Mucosa of gallbladder (tissue), 1 donor: ENCODE data around the gene KCTD21. TPM values are rescaled to one million over a fixed set of nuclear protein-coding genes. Genes with fewer than 3 reads are reported as not detected.
"Not testable (repeated sequence)": the region's sequence is repeated elsewhere in the genome, so short reads cannot be mapped to it uniquely, and the experiment has no call there.

Source experiments
- DNase-seq: peaks from one replicate; pipeline ENCODE4 v3.0.0-alpha.2; 2020; ENCODE audit warnings: low spot score
- total RNA-seq: library from RNA; stranded (reverse); gene quantifications from one replicate; pipeline ENCODE4 v1.2.1, GENCODE V29; 2021
- donor health status: DM: no; HTN: no; CAD: no.

Gene KCTD21
- total RNA-seq, 1 donor from 2014 or later, result 16.4 TPM

DNA sequence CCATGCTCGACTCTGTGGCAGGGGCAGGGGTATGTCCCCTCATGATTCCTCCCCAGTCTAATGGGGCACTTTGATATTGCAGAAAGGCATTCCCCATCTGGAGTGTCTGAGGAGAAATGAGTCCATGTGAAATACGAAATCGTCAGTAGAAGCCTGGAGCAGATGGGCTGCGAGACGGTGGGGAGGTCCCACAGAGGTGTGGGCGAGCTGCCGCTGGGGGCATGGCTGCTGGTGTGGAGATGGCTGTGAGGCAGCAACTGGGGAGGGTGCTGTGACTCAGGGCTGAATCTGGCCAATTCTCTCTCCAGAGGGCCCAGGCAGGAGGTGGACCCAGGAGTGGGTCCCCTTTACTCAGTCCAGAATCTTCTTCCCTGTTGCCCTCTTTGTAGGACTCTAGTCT is 11.2 kb downstream of the KCTD21 start:
- DNase-seq, result no peak

DNA sequence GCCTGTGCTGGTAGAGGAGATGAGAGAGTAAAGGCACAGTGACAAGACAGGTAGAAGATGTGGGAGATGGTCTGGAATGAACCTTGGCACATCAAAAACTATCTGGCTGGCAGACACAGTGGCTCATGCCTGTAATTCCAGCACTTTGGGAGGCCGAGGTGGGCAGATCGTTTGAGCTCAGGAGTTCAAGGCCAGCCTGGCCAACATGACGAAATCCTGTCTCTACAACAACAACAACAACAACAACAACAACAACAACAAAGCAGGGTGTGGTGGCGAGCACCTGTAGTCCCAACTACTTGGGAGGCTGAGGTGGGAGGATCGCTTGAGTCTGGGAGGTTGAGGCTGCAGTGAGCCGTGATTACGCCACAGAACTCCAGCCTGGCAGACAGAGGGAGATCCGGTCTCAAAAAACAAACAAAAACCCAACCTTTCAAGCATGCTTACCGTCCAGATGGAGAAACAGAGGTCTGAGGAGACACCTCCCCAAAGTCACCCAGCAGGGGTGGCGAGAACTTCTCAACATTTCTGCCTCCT is 11.8 kb downstream of the KCTD21 start:
- no peak for DNase-seq

DNA sequence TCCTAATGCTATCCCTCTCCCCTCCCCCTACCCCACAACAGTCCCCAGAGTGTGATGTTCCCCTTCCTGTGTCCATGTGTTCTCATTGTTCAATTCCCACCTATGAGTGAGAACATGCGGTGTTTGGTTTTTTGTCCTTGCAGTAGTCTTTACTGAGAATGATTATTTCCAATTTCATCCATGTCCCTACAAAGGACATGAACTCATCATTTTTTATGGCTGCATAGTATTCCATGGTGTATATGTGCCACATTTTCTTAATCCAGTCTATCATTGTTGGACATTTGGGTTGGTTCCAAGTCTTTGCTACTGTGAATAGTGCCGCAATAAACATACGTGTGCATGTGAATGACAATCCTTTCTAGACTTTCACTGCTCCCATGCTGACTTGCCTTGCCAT is 12.6 kb downstream of the KCTD21 start:
- not testable (repeated sequence) for DNase-seq

DNA sequence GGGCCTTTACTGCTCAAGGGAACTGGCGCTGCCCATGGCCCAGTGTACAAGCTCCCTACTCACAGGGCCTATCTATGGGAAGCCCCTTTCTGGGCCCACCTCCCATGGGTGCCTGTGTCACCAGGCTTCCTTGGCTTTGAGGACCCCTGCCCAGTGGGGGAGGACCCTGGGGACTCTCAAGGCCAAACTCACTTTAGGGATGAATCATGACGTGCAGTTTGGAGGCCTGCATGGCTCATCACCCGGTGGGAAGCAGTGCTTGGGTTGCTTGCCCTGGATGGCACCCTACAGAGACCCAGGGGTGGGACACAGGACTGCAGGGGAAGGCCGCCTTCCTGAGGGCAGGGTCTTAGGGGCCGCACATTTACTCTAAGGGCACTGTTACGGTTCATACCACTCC is 16.5 kb downstream of the KCTD21 start:
- DNase-seq, result no peak

DNA sequence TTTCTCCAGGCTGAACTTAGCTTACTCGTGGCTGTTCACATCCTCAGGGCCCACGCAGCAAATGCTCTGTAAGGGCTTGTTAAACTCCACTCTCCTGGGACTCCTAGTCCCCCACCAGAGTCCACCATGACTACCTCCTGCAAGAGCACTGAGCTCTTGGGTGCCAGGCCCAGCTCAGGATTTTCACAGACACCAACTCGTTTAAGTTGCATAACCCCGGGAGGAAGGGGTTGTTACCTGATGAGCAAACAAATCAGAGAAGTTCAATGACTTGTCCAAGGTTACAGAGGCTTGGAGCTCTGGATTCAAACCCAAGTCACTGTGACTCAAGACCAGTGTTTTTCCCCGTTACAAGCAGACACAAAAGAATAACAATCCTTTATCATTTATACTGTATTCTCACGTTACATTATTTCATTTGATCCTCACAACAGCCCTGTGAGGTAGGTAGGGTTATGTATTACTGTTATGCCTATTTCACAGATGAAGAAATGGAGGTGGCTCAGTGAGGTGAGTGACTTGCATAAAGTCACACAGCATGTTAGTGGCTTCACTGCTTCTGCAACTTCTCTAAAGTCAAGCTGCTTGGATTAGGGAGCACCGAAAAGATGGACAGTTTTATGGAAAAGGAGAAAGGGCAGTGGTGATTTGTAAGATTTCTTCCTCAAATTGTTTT is 17.4 kb downstream of the KCTD21 start:
- no peak for DNase-seq

DNA sequence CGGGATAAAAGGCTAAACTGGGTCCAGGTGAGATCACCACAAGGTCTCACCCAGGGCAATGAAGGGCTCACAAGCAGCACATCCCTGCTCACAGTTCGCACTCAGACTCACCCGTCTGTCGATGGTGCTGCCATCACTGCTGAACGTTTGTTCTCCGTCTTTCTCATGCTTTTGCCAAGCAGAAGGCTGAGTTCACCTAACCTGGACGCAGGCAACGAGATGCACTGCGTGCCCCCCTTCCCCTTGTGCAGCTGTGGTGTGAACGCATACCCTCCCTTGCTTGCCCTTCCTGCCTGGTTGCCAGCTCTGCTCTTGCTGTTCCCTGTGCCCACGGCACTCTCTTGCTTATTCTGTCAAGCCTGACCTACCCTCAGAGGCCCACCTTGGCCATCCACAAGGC is 18.0 kb downstream of the KCTD21 start:
- no peak for DNase-seq

DNA sequence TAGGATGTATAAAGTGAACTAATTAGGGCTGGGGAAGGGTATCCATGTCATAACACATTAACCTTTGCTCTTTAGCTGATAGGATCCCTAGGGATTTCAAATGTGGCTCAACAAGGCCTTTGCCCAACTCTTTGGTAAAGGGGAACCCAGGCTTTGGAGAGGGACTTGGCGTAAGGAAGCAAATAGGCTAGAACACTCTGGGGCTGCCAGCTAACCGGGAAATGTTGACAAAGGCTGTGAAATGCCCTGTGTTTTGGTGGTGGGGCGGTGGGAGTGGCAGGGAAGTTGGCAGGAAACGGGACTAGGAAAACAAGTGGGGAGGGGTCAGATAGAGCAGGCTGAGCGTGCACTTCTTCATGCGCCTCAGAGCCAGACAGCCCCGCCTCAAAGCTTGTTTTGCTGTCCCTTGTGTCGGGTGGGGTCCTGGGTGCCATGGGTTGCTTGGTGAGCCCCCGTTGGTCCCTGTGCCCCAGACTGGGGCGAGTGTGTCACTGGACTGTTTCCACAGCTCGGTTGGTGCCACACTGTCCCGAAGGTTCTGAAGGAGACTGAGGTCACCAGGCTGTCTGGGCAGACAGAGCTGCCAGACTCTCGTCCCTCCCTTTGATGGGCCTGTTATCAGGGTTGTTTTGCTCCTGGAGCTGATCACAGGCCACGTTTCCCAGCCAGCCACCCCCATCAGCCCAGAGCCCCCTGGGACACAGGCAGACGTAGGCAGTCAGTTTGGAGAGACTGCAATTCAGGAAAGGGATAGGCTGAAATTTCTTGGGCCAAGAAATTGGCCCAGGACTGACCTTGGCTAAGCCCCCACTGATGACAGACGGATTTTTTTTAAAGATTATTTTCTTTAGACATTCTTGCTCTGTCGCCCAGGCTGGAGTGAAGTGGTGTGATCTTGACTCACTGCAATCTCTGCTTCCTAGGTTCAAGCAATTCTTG is 19.6 kb downstream of the KCTD21 start:
- peak; percentile 58 for DNase-seq

DNA sequence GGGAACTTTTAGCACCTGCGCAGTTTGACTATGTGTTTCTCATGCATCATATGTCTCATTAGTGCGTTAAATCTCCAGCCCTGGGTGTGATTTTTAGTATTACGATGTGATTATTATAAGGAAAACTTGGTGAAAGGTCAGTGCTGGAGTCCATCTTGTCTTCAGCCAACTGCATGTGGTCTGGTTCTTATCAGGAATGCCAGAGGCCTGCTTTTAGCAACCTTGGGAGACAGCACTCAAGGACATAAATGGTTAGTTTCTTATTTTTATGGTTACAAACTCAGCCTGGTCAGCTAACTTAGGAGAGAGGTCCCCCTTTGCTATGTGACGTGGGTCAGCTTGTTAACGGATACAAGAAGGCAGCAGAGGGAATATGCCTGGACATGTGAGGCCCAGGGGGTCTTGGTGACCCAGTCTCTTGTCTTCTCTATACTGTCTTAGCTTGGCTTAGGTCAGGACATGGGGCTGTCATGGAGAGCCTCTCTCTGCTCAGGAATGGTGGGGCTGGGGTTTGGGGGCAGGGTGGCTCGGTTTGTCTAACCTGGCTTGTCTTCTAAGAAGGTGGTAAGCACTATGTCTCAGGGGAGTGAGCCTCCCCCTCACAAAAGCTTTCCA is 21.5 kb downstream of the KCTD21 start:
- no peak for DNase-seq

DNA sequence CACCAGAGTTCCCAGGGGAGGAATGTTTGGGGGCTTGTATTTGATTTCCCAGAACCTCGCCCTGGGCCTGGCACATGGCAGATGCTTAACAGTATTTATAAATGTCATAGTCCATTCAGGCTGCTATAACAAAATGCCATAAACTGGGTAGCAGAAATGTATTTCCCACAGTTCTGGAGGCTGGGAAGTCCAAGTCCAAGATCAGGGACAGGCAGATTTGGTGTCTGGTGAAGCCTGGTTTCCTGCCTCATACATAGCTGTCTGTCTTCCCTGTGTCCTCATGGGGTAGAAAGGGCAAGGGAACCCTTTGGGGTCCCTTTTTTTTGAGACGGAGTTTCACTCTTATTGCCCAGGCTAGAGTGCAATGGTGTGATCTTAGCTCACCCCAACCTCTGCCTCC is 24.0 kb downstream of the KCTD21 start:
- no peak for DNase-seq

DNA sequence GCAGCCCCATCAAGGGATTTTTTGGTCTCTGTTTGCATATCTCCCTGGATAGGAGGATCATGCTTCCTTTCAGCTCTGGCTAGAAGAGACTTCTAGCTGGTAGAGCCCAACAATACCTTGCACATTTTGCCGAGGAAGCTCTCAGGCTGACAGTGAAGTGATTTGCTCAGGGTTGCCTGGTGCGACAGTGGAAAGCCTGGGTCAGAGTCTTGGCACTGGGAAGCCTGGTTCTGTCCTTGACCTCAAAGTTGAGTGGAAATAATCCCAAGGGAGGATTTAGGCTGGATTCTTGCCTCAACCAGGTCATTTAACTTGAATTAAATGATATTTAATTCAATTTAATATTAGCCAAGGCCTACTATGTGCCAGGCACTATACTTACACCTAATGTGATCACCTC is 24.6 kb downstream of the KCTD21 start:
- no peak for DNase-seq

DNA sequence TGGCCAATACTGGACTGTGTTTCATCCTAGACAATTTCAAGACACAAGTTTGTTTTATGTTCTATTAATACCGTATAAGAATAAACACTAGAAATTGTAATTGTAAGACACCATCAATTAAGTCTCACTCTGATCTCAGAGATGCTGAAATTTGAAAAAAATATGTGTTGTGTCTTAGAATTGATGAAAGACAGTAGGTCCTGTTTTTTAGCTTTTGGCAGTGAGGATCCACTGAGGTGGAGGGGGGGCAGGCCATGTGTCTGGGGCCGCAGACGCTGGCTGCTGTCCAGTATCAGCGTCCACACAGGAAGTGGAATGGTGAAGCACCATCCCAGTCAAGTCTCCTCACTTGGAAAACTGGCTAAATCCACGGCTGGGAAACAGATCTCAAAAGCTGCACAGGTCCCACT is 26.5 kb downstream of the KCTD21 start:
- peak; percentile 60 for DNase-seq

DNA sequence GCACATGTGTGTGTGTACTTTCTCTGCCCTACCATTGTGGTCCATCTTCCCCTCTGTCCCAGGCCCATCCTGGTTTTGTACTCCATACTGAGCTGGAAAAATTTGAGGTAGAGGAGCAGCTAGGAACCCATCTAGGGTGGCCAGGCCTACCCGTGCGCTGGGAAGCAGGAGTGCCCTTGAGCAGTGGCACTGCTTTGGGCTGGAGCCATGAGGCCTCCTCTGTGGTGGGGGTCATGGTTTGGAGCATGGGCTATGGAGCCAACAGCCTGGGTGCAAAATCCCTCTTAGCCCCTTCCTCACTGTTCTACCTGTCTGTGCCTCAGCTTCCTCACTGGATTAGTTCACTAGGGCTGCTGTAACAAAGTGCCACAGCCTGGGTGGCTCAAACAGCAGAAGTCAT is 27.1 kb downstream of the KCTD21 start:
- DNase-seq, result no peak

DNA sequence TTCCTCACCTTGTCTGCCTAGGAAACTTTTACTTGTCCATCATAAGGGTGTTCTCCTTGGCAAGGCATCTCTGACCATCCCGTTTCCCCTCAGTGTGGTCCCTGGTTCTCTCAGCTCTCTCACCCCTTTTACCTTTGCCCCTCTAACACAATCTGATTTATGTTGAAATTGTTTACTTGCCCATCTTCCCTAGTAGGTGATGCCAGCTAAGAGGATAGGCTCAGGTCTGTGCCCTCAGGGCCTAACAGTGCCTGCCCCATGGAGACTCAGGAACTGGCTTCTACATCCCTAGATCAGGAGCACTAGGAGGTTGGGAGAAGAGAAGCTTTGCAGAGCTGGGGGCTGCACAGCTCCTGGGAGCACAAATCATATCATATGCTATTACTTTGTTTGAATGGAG is 27.9 kb downstream of the KCTD21 start:
- no peak for DNase-seq

DNA sequence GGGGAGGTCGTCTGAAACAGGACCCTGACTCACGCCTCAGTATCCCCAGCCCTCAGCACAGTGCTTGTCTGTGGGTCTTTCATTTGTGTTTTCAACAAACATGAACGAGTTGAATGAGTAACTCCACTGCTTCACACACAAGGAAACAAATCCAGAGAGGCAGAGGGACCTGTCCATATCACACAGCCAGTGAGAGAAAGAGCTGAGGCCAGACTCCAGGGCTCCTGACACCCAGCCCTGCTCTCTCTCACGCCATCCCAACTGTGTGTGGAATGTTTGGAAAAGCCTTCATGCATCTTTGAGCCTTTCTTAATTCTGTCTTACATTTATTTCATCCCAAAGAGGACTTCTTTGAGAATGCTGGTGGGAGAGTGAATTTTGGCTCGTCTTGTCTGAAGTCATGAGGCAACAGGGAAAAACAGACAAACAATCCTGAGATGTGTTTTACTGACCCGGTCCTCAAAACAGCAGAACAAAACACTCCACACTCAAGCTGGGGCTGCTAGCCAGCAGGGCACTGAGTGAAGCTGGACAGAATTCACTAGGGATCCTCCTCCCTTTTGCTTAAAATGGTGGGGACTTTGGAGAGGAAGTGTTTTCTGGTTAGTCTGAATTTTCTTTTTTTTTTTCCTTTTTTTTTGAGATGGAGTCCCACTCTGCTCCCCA is 29.3 kb downstream of the KCTD21 start:
- DNase-seq, result no peak

DNA sequence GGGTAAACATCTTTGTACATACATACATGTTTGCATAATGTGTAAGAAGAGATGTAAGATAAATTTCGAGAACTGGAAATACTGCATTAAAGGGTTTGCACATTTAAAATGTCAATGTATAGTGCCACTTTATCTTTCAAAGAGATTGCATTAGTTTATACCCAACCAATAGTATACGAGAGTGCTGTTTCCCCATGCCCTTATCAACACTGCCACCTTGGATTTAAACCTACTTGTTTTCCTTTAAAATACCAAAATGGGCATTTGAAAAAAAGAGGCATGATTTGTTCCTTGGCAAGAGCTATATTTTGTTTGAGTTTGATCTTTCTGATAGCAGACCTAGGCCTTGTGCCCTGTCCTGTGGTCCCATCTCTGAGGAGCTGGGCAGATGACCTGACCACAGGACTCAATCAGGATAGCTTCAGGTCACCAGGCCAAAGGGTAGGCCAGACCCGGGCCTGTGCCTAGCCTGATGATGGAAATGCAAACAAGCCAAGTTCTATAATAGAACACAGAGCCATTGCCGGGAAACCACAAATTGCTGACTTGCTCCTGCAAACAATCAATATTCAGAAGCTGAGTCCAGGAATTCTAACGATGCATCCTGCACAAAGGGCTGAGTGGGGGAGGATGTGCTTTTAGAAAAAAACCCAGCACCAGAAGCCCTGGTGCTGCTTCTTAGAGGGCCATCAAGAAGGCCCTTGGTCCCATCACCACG is 32.1 kb downstream of the KCTD21 start:
- peak; percentile 30 for DNase-seq

DNA sequence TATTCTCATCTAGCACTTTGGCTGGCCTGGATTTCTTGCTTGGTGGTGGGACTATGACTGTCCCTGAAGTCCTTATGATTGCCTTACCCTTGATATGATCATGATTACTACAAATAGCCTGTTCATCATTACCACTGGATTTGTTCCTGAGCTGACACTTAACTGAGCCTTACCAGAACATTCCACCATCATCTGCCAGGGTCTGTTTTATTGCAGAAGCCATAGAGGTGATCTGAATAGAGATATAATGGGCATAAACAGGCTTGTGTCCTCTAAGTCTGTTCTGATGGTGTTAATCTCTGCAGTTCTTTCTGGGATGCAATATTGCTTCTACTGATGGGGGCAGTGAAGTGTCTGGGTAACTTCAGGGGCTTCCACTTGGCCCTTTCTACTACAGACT is 36.6 kb downstream of the KCTD21 start:
- no peak for DNase-seq

DNA sequence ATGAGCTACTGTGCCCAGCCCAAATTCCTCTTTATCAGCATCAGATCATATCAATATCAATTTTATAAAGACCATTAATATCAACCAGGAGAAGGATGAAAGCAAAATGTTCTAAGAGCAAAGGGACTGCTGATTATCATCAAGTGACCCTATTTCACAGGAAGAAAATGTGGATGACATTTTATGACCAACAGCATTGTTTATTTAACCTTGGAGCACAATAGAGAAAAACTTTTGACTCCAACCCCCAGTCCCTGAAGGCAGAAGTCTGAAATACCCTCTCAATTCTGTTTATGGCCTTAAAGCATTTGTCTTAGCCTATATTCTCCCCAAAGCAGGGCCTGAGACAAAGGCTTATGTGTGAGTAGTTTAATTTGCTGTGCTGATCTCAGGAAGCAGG is 37.7 kb downstream of the KCTD21 start:
- no peak for DNase-seq

DNA sequence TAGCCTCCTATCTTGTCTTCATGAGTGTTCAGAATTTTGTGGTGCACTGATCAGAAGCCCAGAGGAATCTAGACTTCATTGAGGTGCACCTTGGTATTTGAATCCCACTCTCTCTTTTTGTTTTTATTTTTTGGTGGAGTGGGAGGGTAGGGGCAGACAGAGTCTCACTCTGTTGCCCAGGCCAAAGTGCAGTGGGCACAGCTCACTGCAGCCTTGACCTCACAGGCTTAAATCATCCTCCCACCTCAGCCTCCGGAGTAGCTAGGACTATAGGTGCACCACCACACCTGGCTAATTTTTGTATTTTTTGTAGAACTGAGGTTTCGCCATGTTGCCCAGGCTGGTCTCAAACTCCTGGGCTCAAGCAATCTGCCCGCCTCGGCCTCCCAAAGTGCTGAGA is 38.1 kb downstream of the KCTD21 start:
- no peak for DNase-seq

DNA sequence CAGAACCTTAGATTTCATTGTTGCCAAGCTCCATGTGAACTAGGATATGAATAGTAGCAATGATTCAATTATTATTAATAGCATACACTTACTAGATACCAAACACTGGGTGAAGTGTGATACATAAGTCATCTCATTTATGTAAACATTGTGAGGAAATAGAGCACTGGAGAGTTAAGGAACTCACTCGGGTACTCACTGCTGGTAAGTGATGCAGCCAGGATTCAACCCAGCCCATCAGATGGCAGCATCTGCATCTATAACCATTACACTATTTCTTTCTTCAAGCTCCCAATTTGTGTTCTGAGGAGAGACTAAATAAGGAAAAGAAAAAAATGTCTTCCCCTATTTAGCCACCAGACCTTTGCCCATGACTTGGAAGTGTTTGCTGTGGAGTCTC is 38.8 kb downstream of the KCTD21 start:
- DNase-seq, result no peak

DNA sequence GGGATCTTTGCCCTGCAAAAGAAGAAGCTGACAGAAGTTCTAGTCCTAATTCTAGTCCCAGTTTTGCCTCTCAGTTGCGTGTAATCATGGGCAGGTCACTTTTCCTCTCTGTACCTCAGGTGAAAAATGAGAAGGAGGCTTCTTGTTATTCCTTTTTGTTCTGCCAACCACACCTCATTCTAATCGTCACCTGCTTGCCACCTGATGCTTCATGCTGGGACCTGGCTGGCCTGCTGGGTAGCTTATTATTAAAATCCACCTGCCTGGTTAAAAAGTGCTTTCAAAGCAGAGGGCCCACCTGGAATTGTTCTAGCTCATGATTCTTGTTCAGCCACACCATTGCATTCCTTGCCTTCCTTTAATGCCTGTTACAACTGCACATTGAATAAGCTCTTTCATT is 40.6 kb downstream of the KCTD21 start:
- DNase-seq, result no peak

DNA sequence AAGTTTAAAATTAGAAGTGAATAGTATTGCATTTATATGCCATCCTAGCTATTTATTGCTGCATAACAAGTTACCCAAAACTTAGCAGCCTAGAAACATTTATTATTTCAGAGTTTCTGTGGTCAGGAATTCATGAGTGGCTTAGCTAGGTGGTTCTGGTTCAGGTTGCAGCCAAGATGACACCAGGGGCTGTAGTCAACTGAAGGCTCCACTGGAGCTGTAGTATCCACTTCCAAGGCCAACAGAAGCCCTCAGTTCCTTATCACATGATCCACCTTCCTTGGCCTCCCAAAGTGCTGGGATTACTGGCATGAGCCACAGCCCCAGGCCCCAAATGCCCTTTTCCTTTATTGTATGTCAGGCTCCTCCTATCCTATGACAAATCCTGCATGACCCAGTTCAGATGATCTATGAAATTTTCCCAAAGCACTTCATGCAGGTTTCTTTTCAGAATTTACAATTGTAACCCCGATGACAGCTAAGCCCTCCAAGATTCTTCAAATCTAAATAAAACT is 42.9 kb downstream of the KCTD21 start:
- no peak for DNase-seq
